ENCODE results near the gene NXT1. TPM values are rescaled to one million over a fixed set of nuclear protein-coding genes. Genes with fewer than 3 reads are reported as not detected.

The NXT1 gene
- 29.9 TPM for polyA plus RNA-seq (2013, experiment 1 of 2)
- 29.7 TPM for polyA plus RNA-seq (2013, experiment 2 of 2)

DNA sequence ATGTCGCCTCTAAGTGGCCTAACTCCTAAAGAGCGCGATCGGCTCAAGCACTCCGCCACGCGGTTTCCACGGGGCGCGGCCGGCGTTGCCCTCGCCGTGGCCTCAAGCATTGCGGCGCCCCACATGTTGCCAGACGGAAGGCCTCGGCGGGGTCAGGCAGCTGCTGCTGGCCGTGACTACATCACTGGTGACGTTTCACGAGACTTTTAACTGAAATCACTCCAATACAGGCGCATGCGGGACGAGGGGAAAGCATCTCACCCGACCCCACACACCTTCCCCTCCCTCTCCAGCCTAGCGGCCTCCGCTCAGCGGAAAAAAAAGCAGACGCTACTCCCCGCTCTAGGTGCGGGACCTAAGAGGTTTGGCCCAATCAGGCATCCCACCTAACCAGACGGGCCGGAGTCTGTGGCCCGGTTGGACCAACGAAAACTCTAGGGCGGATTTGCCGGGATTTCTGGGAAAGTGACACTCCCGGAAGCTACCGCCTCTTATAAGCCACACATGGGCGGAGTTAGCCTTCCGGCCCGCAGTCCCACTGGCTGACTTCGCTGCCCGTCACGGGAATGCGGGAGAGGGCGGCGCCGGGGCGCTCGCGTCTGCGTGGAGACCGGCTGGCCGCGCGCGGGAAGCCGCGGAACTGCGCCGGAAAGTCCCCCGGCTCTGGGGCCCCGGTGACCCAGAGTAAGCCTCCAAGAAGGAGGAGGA, at the start of gene NXT1:
Gene NXT1, plus strand, starts transcription at position 596 of the 708 bp plus-strand sequence. CDS start 3,251 bp downstream, outside the sequence.
- Histone ChIP-seq H3K36me3 (ENCODE audit: control insufficient read depth, insufficient read depth, low read length) (no peaks in the 10 kb centered on the region), H3K4me3 (ENCODE audit: low read length) (peak within 1 kb of the TSS; percentile 97), H3K27ac (ENCODE audit: low read depth, low read length) (peak within 1 kb of the TSS; percentile 65), H3K9ac (ENCODE audit: low read length) (peak within 1 kb of the TSS; percentile 94), H4K5ac (ENCODE audit: low read length) (no peak within 1 kb of the TSS), H3K56ac (ENCODE audit: low read length) (peak within 1 kb of the TSS; percentile 98), H3K18ac (ENCODE audit: low read length) (peak within 1 kb of the TSS; percentile 62), H3K79me1 (ENCODE audit: low read length) (peaks cover 18% of the 10 kb centered on the region), H3K27me3 (ENCODE audit: insufficient read depth, low read length, poor library complexity) (no peaks in the 10 kb centered on the region), H4K8ac (ENCODE audit: low read depth, low read length) (no peak within 1 kb of the TSS), H3K79me2 (ENCODE audit: control insufficient read depth, insufficient read depth, low read length) (peaks cover 26% of the 10 kb centered on the region), H3K4ac (ENCODE audit: low read depth, low read length) (peak within 1 kb of the TSS; percentile 48), H2AK5ac (ENCODE audit: low read length) (no peak within 1 kb of the TSS), H3K4me2 (ENCODE audit: low read length) (peak within 1 kb of the TSS; percentile 88), H2BK5ac (ENCODE audit: low read length) (peak within 1 kb of the TSS; percentile 57), H3K23ac (ENCODE audit: low read length) (peak within 1 kb of the TSS; percentile 74), H2BK120ac (ENCODE audit: low read depth, low read length) (no peak within 1 kb of the TSS), H2BK15ac (replicated peaks; ENCODE audit: low read depth) (no peak within 1 kb of the TSS), H3K4me1 (ENCODE audit: control insufficient read depth, low read depth, low read length) (no peaks in the 10 kb centered on the region)
- WGBS (ENCODE audit: extremely low coverage, insufficient coverage, low lambda C conversion rate) = no CpG with 5 or more reads among the region's 65 CpGs
- DNase-seq = peak; percentile 100

- H3K18ac ChIP-seq (ENCODE audit: low read length) = no peak overlapping the region
- H3K4ac ChIP-seq (ENCODE audit: low read depth, low read length) = no peak overlapping the region
- H3K79me1 ChIP-seq (ENCODE audit: low read length) = no peaks in the 10 kb centered on the region
- no peak overlapping the region for H3K27ac ChIP-seq (ENCODE audit: low read depth, low read length)
- no peaks in the 10 kb centered on the region for H3K36me3 ChIP-seq (ENCODE audit: control insufficient read depth, insufficient read depth, low read length)
- no peak overlapping the region for H3K23ac ChIP-seq (ENCODE audit: low read length)
- no peak overlapping the region for H4K8ac ChIP-seq (ENCODE audit: low read depth, low read length)
- H3K56ac ChIP-seq (ENCODE audit: low read length) = no peak overlapping the region
- no peak overlapping the region for H4K5ac ChIP-seq (ENCODE audit: low read length)
- H3K4me2 ChIP-seq (ENCODE audit: low read length) = no peak overlapping the region
- no peak overlapping the region for H3K9ac ChIP-seq (ENCODE audit: low read length)
- DNase-seq = no peak
- no peak overlapping the region for H2BK120ac ChIP-seq (ENCODE audit: low read depth, low read length)
- no peaks in the 10 kb centered on the region for H3K4me1 ChIP-seq (ENCODE audit: control insufficient read depth, low read depth, low read length)
- H3K4me3 ChIP-seq (ENCODE audit: low read length) = no peak overlapping the region
- H3K27me3 ChIP-seq (ENCODE audit: insufficient read depth, low read length, poor library complexity) = no peaks in the 10 kb centered on the region
- H2BK5ac ChIP-seq (ENCODE audit: low read length) = no peak overlapping the region
- no CpG with 5 or more reads among the region's 12 CpGs for WGBS (ENCODE audit: extremely low coverage, insufficient coverage, low lambda C conversion rate)
- H3K79me2 ChIP-seq (ENCODE audit: control insufficient read depth, insufficient read depth, low read length) = no peaks in the 10 kb centered on the region
- no peak overlapping the region for H2AK5ac ChIP-seq (ENCODE audit: low read length)
- no peak overlapping the region for H2BK15ac ChIP-seq (replicated peaks; ENCODE audit: low read depth)
Observed at GRCh38 chr20:23301436-23302050, 49.0 kb upstream of the NXT1 start.

DNA sequence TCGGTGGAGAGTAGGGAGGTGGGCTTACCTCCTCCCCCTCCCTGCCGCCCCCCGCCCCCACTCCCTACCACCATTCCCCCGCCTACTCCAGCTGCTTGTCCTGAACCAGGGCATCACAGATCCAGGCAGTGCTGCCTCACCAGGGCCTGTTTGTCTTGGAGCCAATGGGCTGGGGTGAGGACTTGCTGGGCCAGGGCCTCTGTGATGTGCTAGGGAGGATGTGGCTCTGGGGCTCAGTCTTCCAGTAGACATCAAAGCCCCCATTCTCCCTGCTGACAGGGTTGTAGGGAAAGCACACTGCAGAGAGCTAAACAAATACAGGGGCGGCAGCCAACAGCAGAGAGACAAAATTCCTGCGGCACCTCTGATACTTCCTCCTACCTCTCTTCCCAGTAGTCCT, 48.2 kb upstream of the NXT1 start:
- no peak overlapping the region for H2BK120ac ChIP-seq (ENCODE audit: low read depth, low read length)
- H3K56ac ChIP-seq (ENCODE audit: low read length) = no peak overlapping the region
- WGBS (ENCODE audit: extremely low coverage, insufficient coverage, low lambda C conversion rate) = no CpG with 5 or more reads among the region's 6 CpGs
- no peak overlapping the region for H2BK5ac ChIP-seq (ENCODE audit: low read length)
- no peak overlapping the region for H2BK15ac ChIP-seq (replicated peaks; ENCODE audit: low read depth)
- no peak overlapping the region for H3K4ac ChIP-seq (ENCODE audit: low read depth, low read length)
- H3K36me3 ChIP-seq (ENCODE audit: control insufficient read depth, insufficient read depth, low read length) = no peaks in the 10 kb centered on the region
- no peak overlapping the region for H3K23ac ChIP-seq (ENCODE audit: low read length)
- H2AK5ac ChIP-seq (ENCODE audit: low read length) = no peak overlapping the region
- no peaks in the 10 kb centered on the region for H3K27me3 ChIP-seq (ENCODE audit: insufficient read depth, low read length, poor library complexity)
- no peak overlapping the region for H3K4me2 ChIP-seq (ENCODE audit: low read length)
- no peak overlapping the region for H4K8ac ChIP-seq (ENCODE audit: low read depth, low read length)
- no peak overlapping the region for H3K27ac ChIP-seq (ENCODE audit: low read depth, low read length)
- DNase-seq = no peak
- no peaks in the 10 kb centered on the region for H3K4me1 ChIP-seq (ENCODE audit: control insufficient read depth, low read depth, low read length)
- no peaks in the 10 kb centered on the region for H3K79me1 ChIP-seq (ENCODE audit: low read length)
- no peaks in the 10 kb centered on the region for H3K79me2 ChIP-seq (ENCODE audit: control insufficient read depth, insufficient read depth, low read length)
- H3K9ac ChIP-seq (ENCODE audit: low read length) = no peak overlapping the region
- no peak overlapping the region for H3K4me3 ChIP-seq (ENCODE audit: low read length)
- no peak overlapping the region for H4K5ac ChIP-seq (ENCODE audit: low read length)
- H3K18ac ChIP-seq (ENCODE audit: low read length) = no peak overlapping the region

GRCh38 chr20:23302801-23303200, 47.8 kb upstream of the NXT1 start:
- no peak overlapping the region for H3K23ac ChIP-seq (ENCODE audit: low read length)
- H2BK5ac ChIP-seq (ENCODE audit: low read length) = no peak overlapping the region
- H3K79me1 ChIP-seq (ENCODE audit: low read length) = no peaks in the 10 kb centered on the region
- no peak overlapping the region for H3K4ac ChIP-seq (ENCODE audit: low read depth, low read length)
- H3K36me3 ChIP-seq (ENCODE audit: control insufficient read depth, insufficient read depth, low read length) = no peaks in the 10 kb centered on the region
- no peaks in the 10 kb centered on the region for H3K27me3 ChIP-seq (ENCODE audit: insufficient read depth, low read length, poor library complexity)
- H3K9ac ChIP-seq (ENCODE audit: low read length) = no peak overlapping the region
- DNase-seq = no peak
- H3K56ac ChIP-seq (ENCODE audit: low read length) = no peak overlapping the region
- H2BK120ac ChIP-seq (ENCODE audit: low read depth, low read length) = no peak overlapping the region
- no peak overlapping the region for H3K27ac ChIP-seq (ENCODE audit: low read depth, low read length)
- H3K79me2 ChIP-seq (ENCODE audit: control insufficient read depth, insufficient read depth, low read length) = no peaks in the 10 kb centered on the region
- no peak overlapping the region for H3K4me2 ChIP-seq (ENCODE audit: low read length)
- no peaks in the 10 kb centered on the region for H3K4me1 ChIP-seq (ENCODE audit: control insufficient read depth, low read depth, low read length)
- no peak overlapping the region for H3K18ac ChIP-seq (ENCODE audit: low read length)
- H4K5ac ChIP-seq (ENCODE audit: low read length) = no peak overlapping the region
- H2AK5ac ChIP-seq (ENCODE audit: low read length) = no peak overlapping the region
- 100% methylated on average over 1 of the region's 9 CpGs for WGBS (ENCODE audit: extremely low coverage, insufficient coverage, low lambda C conversion rate)
- no peak overlapping the region for H2BK15ac ChIP-seq (replicated peaks; ENCODE audit: low read depth)
- no peak overlapping the region for H3K4me3 ChIP-seq (ENCODE audit: low read length)
- no peak overlapping the region for H4K8ac ChIP-seq (ENCODE audit: low read depth, low read length)

DNA sequence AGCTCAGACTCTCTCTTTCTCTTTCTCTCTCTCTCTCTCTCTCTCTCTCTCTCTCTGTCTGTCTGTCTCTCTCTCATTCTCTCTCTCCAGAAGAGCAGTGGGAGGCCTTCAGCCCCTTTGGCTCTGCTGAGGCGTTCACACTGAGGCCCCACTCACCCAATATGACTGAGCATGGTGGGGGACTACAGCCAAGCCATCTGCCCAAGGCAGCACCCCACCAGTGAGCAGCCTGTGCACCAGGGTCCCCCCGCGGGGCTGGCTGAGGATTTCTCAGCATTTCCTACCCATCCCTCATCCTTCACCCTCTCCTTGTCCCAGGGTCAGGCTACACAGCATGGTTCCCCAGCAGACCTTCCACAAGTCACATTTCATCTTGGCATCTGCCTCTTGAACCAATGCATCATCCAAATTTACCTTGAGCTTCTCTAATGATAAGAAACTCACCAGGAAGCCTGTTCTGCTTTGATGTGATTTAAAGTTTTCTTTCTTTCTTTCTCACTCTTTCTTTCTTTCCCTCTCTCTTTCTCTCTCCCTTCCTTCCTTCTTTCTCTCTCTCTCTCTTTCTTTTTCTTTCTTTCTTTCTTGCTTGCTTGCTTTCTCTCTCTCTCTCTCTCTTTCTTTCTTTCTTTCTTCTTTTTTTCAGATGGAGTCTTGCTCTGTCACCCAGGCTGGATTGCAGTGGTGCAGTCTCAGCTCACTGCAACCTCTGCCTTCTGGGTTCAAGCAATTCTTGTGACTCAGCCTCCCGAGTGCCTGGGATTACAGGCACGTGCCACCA, 47.1 kb upstream of the NXT1 start:
- no peaks in the 10 kb centered on the region for H3K79me2 ChIP-seq (ENCODE audit: control insufficient read depth, insufficient read depth, low read length)
- H3K4me2 ChIP-seq (ENCODE audit: low read length) = no peak overlapping the region
- H3K4me1 ChIP-seq (ENCODE audit: control insufficient read depth, low read depth, low read length) = no peaks in the 10 kb centered on the region

More for the DNA sequence above, 47.1 kb upstream of the NXT1 start:
- Histone ChIP-seq H3K56ac (ENCODE audit: low read length) (no peak overlapping the region), H3K36me3 (ENCODE audit: control insufficient read depth, insufficient read depth, low read length) (no peaks in the 10 kb centered on the region), H2BK15ac (replicated peaks; ENCODE audit: low read depth) (no peak overlapping the region), H4K5ac (ENCODE audit: low read length) (no peak overlapping the region), H2BK5ac (ENCODE audit: low read length) (no peak overlapping the region), H2AK5ac (ENCODE audit: low read length) (no peak overlapping the region), H3K27ac (ENCODE audit: low read depth, low read length) (no peak overlapping the region), H3K4ac (ENCODE audit: low read depth, low read length) (no peak overlapping the region), H3K79me1 (ENCODE audit: low read length) (no peaks in the 10 kb centered on the region), H4K8ac (ENCODE audit: low read depth, low read length) (no peak overlapping the region), H3K18ac (ENCODE audit: low read length) (no peak overlapping the region), H2BK120ac (ENCODE audit: low read depth, low read length) (no peak overlapping the region), H3K27me3 (ENCODE audit: insufficient read depth, low read length, poor library complexity) (no peaks in the 10 kb centered on the region), H3K4me3 (ENCODE audit: low read length) (no peak overlapping the region), H3K23ac (ENCODE audit: low read length) (no peak overlapping the region), H3K9ac (ENCODE audit: low read length) (no peak overlapping the region)
- WGBS (ENCODE audit: extremely low coverage, insufficient coverage, low lambda C conversion rate) = no CpG with 5 or more reads among the region's 5 CpGs
- DNase-seq = no peak

Measured in mesendoderm (in vitro differentiated cells).